Heart left ventricle (tissue), 13 donors: ENCODE measurements around the gene TTC31.

Experiments
- CTCF ChIP-seq, 12 donors: fragments of 200-600 bp; sonication (generic) in 4 of 12; IDR thresholded peaks; one replicate each; pipeline versions ENCODE4 v1.5.0 to v1.8.0; 2018 to 2022; ENCODE audit warnings: antibody characterized with exemption in 12 of 12, mild to moderate bottlenecking in 5 of 12
- POLR2A ChIP-seq, 2 donors: fragments of 450-650 bp; IDR thresholded peaks; one replicate each; pipeline ENCODE4 v1.6.1; 2017; ENCODE audit warnings: antibody characterized with exemption in 2 of 2, mild to moderate bottlenecking in 2 of 2, moderate library complexity in 2 of 2
- donor health status: ischemic (EF 13 %, LVEDD 7.1; RV severe dilation, severe dysfunction).
- donor health status: DM: no; HTN: yes; CAD: no.
- donor health status: DM: no; HTN: no; CAD: no.
- donor health status: ischemic (EF 25% LVEDD 6.9; RV normal size, moderate dysfunction).
- donor health status: ischemic (EF 25% LVEDD 5.7; RV mildly dilated, moderate dysfunction).
- donor health status: ischemic (EF 35%, LVEDD 5.7; RV mildly dilated, moderate dysfunction).
- donor health status: nonischemic (EF 11% LVEDD 7.7; RV severe dilation, severe dysfunction).
- donor health status: DM: yes; HTN: yes; CAD: no.
- donor health status: PGD.
- donor health status: ischemic (EF 29% LVEDD 5.4; RV normal size, mild dysfunction).
- donor health status: nonischemic (EF 23%, LVEDD 6.1; RV moderate dilation, normal function).

GRCh38 chr2:74531666-74532065 is 48.8 kb downstream of the TTC31 start:
- TF ChIP-seq POLR2A (IDR thresholded peaks at IDR 0.05) (no peak), CTCF (IDR thresholded peaks at IDR 0.05) (no peak)
